HEK293 (cell line): ENCODE results near the gene SH3BP1.
A peak's percentile ranks its signal among the peaks of the same experiment; 100 is the strongest.

Experiments used
- CTCF ChIA-PET: fragments of 350-600 bp; formaldehyde crosslinking; extraction: SDS; loops from one replicate; lab custom pipeline; 2021; ENCODE audit warnings: antibody characterized with exemption; lab: Yijun Ruan, JAX
- POLR2A ChIA-PET: fragments of 300-600 bp; formaldehyde crosslinking; extraction: SDS; loops from one replicate; lab custom pipeline; 2020; ENCODE audit warnings: antibody characterized with exemption, inconsistent platforms; lab: Yijun Ruan, JAX
- H3K27ac ChIP-seq: fragments of 200-500 bp; sonication (Bioruptor generic); 2 replicates; pipeline ENCODE4 v1.5.1; 2014; ENCODE audit warnings: low read depth, low read length, control low read depth, inconsistent platforms; ENCODE audit errors: extremely low read depth
- H3K36me3 ChIP-seq, 2 experiments: fragments of 200-500 bp in 1 of 2; sonication (Bioruptor generic) in 1 of 2; 1 replicate in 1 of 2; 2 replicates in 1 of 2; pipeline ENCODE4 v1.5.1; 2014 to 2017; ENCODE audit warnings: inconsistent platforms in 2 of 2, low read length in 2 of 2; ENCODE audit not compliant: control insufficient read depth in 2 of 2, insufficient read depth in 1 of 2
- H3K4me1 ChIP-seq: fragments of 200-500 bp; sonication (Bioruptor generic); 2 replicates; pipeline ENCODE4 v1.5.1; 2014; ENCODE audit warnings: mild to moderate bottlenecking, low read length, inconsistent platforms; ENCODE audit not compliant: control insufficient read depth, insufficient read depth
- H3K4me3 ChIP-seq: 2 replicates; pipeline ENCODE4 v1.5.1; 2011; ENCODE audit warnings: low read depth, mild to moderate bottlenecking, control low read depth, low read length, moderate library complexity
- H3K9me3 ChIP-seq: fragments of 200-500 bp; sonication (Bioruptor generic); 2 replicates; pipeline ENCODE4 v1.5.1; 2014; ENCODE audit warnings: low read depth, low read length, inconsistent platforms; ENCODE audit not compliant: control insufficient read depth, insufficient read depth
- KLF1 ChIP-seq: fragments of 450-650 bp; formaldehyde crosslinking; IDR thresholded peaks from 2 replicates; pipeline ENCODE4 v1.5.1; 2016; ENCODE audit warnings: missing biosample characterization, missing genetic modification characterization
- PATZ1 ChIP-seq: fragments of 450-650 bp; formaldehyde crosslinking; IDR thresholded peaks from 2 replicates; pipeline ENCODE4 v1.5.1; 2016; ENCODE audit warnings: missing biosample characterization, missing genetic modification characterization
- TRIM28 ChIP-seq: IDR thresholded peaks from 2 replicates; pipeline ENCODE4 v1.6.1; 2011; ENCODE audit warnings: low read length, control low read depth, borderline replicate concordance
- YY1 ChIP-seq: fragments of 450-650 bp; formaldehyde crosslinking; IDR thresholded peaks from 2 replicates; pipeline ENCODE4 v1.5.1; 2018; ENCODE audit warnings: missing biosample characterization, missing genetic modification characterization
- ZBTB10 ChIP-seq: fragments of 450-650 bp; formaldehyde crosslinking; IDR thresholded peaks from 2 replicates; pipeline ENCODE4 v1.5.1; 2016; ENCODE audit warnings: missing biosample characterization, missing genetic modification characterization
- ZBTB17 ChIP-seq: fragments of 450-650 bp; formaldehyde crosslinking; IDR thresholded peaks from 2 replicates; pipeline ENCODE4 v1.5.1; 2016; ENCODE audit warnings: missing biosample characterization, missing genetic modification characterization
- ZFHX2 ChIP-seq: fragments of 450-650 bp; formaldehyde crosslinking; conservative IDR thresholded peaks from 2 replicates; pipeline ENCODE4 v1.5.1; 2016; ENCODE audit warnings: missing biosample characterization, missing genetic modification characterization
- ZFP3 ChIP-seq: fragments of 450-650 bp; formaldehyde crosslinking; IDR thresholded peaks from 2 replicates; pipeline ENCODE4 v1.5.1; 2016; ENCODE audit warnings: low read depth, missing biosample characterization, missing genetic modification characterization
- ZNF132 ChIP-seq: fragments of 450-650 bp; formaldehyde crosslinking; IDR thresholded peaks from 2 replicates; pipeline ENCODE4 v1.5.1; 2017; ENCODE audit warnings: missing biosample characterization, missing genetic modification characterization, borderline replicate concordance
- ZNF341 ChIP-seq: fragments of 450-650 bp; formaldehyde crosslinking; IDR thresholded peaks from 2 replicates; pipeline ENCODE4; 2016; ENCODE audit warnings: low read depth, missing biosample characterization, missing genetic modification characterization
- ZNF362 ChIP-seq: fragments of 450-650 bp; formaldehyde crosslinking; IDR thresholded peaks from 2 replicates; pipeline ENCODE4 v1.5.1; 2016; ENCODE audit warnings: missing biosample characterization, missing genetic modification characterization
- ZNF394 ChIP-seq: fragments of 450-650 bp; formaldehyde crosslinking; IDR thresholded peaks from 2 replicates; pipeline ENCODE4 v1.5.1; 2016; ENCODE audit warnings: missing biosample characterization, missing genetic modification characterization, mild to moderate bottlenecking, moderate library complexity, borderline replicate concordance
- ZNF600 ChIP-seq: fragments of 450-650 bp; formaldehyde crosslinking; IDR thresholded peaks from 2 replicates; pipeline ENCODE4 v1.5.1; 2016; ENCODE audit warnings: missing biosample characterization, missing genetic modification characterization
- ZNF654 ChIP-seq: fragments of 450-650 bp; formaldehyde crosslinking; IDR thresholded peaks from 2 replicates; pipeline ENCODE4 v1.5.1; 2016; ENCODE audit warnings: low read depth, missing biosample characterization, missing genetic modification characterization
- ZNF660 ChIP-seq: fragments of 450-650 bp; IDR thresholded peaks from 2 replicates; pipeline ENCODE4 v1.5.1; 2018; ENCODE audit warnings: missing biosample characterization, mild to moderate bottlenecking, missing genetic modification characterization
- TF ChIP-seq, protein P1 (sequence below): fragments of 450-650 bp; formaldehyde crosslinking; IDR thresholded peaks from 2 replicates; pipeline ENCODE4 v1.5.1; 2017; ENCODE audit warnings: missing biosample characterization, missing genetic modification characterization
- TF ChIP-seq, protein P2 (sequence below): fragments of 450-650 bp; formaldehyde crosslinking; IDR thresholded peaks from 2 replicates; pipeline ENCODE4 v1.5.1; 2016; ENCODE audit warnings: missing biosample characterization, missing genetic modification characterization

The SH3BP1 gene

DNA sequence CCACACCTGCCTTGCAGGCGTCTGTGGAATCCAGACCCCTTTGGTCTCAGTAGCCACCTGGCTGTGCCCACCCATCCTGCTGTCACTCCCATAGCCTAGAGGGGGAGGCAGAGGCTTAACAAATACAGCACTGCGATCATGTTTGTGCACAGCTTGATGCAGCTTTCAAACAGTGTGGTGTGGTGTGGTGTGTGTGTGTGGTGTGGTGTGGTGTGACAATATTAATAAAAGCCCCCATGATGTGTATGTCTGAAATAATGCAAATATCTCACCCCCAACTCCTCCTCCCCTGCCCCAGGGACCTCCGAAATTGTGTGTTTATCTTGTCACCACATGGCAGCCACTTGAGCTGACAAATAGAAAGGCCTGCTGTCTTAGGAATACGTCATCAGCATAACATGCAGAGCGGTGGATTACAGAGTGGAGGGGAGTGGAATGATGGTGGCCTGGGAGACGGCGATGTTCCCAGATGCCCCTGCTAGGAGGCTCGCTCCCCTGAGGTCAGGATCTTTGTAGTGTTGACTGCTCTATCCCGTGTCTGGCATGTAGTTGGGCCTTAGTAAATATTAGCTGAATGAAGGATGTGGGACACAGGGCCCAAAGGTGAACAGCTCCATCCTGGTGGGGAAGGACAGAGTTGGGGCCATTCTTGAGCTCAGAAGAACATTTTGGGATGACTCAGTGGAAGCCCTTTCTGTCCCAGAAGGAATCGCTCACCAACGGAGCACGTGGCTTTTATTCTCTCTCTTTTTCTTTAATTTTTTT lies 21.9 kb downstream of the SH3BP1 start (continued):
- TF ChIP-seq, protein P1, sequence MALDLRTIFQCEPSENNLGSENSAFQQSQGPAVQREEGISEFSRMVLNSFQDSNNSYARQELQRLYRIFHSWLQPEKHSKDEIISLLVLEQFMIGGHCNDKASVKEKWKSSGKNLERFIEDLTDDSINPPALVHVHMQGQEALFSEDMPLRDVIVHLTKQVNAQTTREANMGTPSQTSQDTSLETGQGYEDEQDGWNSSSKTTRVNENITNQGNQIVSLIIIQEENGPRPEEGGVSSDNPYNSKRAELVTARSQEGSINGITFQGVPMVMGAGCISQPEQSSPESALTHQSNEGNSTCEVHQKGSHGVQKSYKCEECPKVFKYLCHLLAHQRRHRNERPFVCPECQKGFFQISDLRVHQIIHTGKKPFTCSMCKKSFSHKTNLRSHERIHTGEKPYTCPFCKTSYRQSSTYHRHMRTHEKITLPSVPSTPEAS (tag by site-specific recombination): peak; percentile 40
- TF ChIP-seq ZFHX2 (tag by site-specific recombination) (peak; percentile 38), ZBTB17 (tag by site-specific recombination) (peak; percentile 98), ZNF660 (tag by site-specific recombination) (0 out of 2 replicates have a peak, but pooled peaks have one; percentile 11), ZNF341 (peak; percentile 62), ZNF132 (no peak), ZBTB10 (0 out of 2 replicates have a peak, but pooled peaks have one; percentile 32), KLF1 (tag by site-specific recombination) (peak; percentile 50; the same call in 1 of the 2 replicates), ZNF362 (tag by site-specific recombination) (peak; percentile 95), ZNF394 (tag by site-specific recombination) (0 out of 2 replicates have a peak, but pooled peaks have one; percentile 34), ZNF600 (peak; percentile 92), PATZ1 (tag by site-specific recombination) (peak; percentile 91), YY1 (peak; percentile 40; the same call in 1 of the 2 replicates)
- TF ChIP-seq, protein P2, sequence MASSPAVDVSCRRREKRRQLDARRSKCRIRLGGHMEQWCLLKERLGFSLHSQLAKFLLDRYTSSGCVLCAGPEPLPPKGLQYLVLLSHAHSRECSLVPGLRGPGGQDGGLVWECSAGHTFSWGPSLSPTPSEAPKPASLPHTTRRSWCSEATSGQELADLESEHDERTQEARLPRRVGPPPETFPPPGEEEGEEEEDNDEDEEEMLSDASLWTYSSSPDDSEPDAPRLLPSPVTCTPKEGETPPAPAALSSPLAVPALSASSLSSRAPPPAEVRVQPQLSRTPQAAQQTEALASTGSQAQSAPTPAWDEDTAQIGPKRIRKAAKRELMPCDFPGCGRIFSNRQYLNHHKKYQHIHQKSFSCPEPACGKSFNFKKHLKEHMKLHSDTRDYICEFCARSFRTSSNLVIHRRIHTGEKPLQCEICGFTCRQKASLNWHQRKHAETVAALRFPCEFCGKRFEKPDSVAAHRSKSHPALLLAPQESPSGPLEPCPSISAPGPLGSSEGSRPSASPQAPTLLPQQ (tag by site-specific recombination): peak; percentile 64; the same call in 1 of the 2 replicates

DNA sequence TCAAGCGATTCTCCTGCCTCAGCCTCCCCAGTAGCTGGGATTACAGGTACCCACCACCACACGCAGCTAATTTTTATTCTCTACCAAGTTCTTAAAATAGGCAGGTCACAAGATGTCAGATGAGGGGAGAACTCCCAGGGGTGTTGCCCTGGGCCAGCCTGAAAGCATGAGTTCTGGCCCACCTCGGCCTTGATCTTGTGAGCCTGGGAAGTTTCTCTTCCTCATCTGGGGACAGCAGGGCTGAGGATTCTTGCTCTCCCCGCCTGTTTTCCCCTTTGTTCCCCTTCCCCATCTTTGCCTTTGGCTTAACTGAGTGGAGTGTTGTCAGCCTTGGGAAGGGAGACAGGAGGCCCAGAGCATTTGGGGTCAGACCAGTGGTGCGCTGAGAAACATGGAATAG lies 22.6 kb downstream of the SH3BP1 start:
- H3K27ac ChIP-seq: no peak overlapping the region; the same call in 1 of the 2 replicates
- POLR2A ChIA-PET: interaction anchor here (0.6 to 6.5 kb wide), 9 partner anchors 9 to 463 kb away, joined by 3 to 85 read pairs (median 8); partner anchors contain the start of genes GGA1, LGALS1, NOL12 and SH3BP1
- TF ChIP-seq ZNF654 (tag by site-specific recombination) (no peak), ZNF660 (tag by site-specific recombination) (no peak), ZFP3 (tag by site-specific recombination) (no peak), TRIM28 (no peak)
- H3K9me3 ChIP-seq: no peaks in the 10 kb centered on the region
- peaks cover 12% of the 10 kb centered on the region for H3K4me1 ChIP-seq
- peaks cover 5 to 33% of the 10 kb centered on the region in 2 experiments; a peak in 2 of 3 replicates for H3K36me3 ChIP-seq
- no peak overlapping the region for H3K4me3 ChIP-seq
- CTCF ChIA-PET: interaction anchor here (0.6 to 7.0 kb wide), 10 partner anchors 8 to 250 kb away, joined by 3 to 138 read pairs (median 14); partner anchors contain the start of gene LGALS1
